Psoas muscle (tissue), 8 donors: ENCODE results near the gene E2F1. TPM values are rescaled to one million over a fixed set of nuclear protein-coding genes. Genes with fewer than 3 reads are reported as not detected.
A peak's percentile ranks its signal among the peaks of the same experiment; 100 is the strongest.

Experiments used
- ATAC-seq, 4 donors: fragments of 200-7000 bp; cut with Tn5 transposase; one replicate each; pipeline ENCODE4 v1.9.1; 2020; ENCODE audit warnings: moderate library complexity in 3 of 4, mild to moderate bottlenecking in 2 of 4
- DNase-seq, 2 donors: peaks; one replicate each; pipeline ENCODE4 v3.0.0-alpha.2; 2020
- H3K27ac ChIP-seq: fragments of 200-600 bp; one replicate; pipeline ENCODE4 v1.8.0; 2022
- H3K27me3 ChIP-seq, 3 donors: fragments of 200-600 bp in 1 of 3; one replicate each; pipeline versions ENCODE4 v1.6.1 to v1.8.0; 2013 to 2022; ENCODE audit warnings: low read length in 2 of 3, mild to moderate bottlenecking in 2 of 3, moderate library complexity in 1 of 3; ENCODE audit not compliant: insufficient read depth in 3 of 3
- H3K36me3 ChIP-seq, 2 donors: fragments of 200-600 bp in 1 of 2; one replicate each; pipeline versions ENCODE4 v1.6.1 to v1.8.0; 2013 to 2022; ENCODE audit warnings: low read depth in 1 of 2, mild to moderate bottlenecking in 1 of 2, moderate library complexity in 1 of 2; ENCODE audit not compliant: insufficient read depth in 1 of 2
- H3K4me1 ChIP-seq: fragments of 200-600 bp; one replicate; pipeline ENCODE4 v1.8.0; 2022
- H3K4me3 ChIP-seq: fragments of 200-600 bp; one replicate; pipeline ENCODE4 v1.8.0; 2022; ENCODE audit warnings: mild to moderate bottlenecking
- H3K9me3 ChIP-seq: fragments of 200-600 bp; one replicate; pipeline ENCODE4 v1.8.0; 2022
- WGBS, 3 donors: extraction: QIAGEN DNeasy Blood & Tissue Kit; methylation state at CpG; one replicate each; pipeline versions ENCODE4 v1.1.6 to v1.1.7; 2013; 5-methylcytosine and 5-hydroxymethylcytosine counted together
- intact Hi-C, 2 donors: fragments of 100-400 bp; cut with DNase I; formaldehyde crosslinking; loops; one replicate each; pipeline versions ENCODE4 v1.11.0 to v1.14.2; 2022
- polyA plus RNA-seq, 3 donors: library from polyadenylated mRNA; stranded (reverse); fragments of 200-250 nt; gene quantifications; one replicate each; pipeline ENCODE4 v1.2.3, GENCODE V29; 2013
- total RNA-seq, 4 donors: library from RNA; stranded (reverse); fragmentation: NEBNext Ultra II Directional in 2 of 4; extraction: Animal tissue kit (Norgen Biotek cat#: 25700) in 2 of 4; gene quantifications; one replicate each; pipeline versions ENCODE4 v1.2.1 to v1.2.4, GENCODE V29; 2021 to 2023
- TF ChIP-seq, protein P1 (sequence below): fragments of 200-600 bp; IDR thresholded peaks from one replicate; pipeline ENCODE4 v1.8.0; 2022; ENCODE audit warnings: antibody characterized with exemption
- donor health status: healthy with polysubstance abuse.
- donor health status: DM: no; HTN: no; CAD: no; lungs with moderate emphysema.
- donor health status: Bipolar disorder and iron deficiency.
- donor health status: healthy.
- donor health status: DM: yes; HTN: yes; CAD: no.
- donor health status: DM: no; HTN: no; CAD: no.
- donor health status: DM: no; HTN: no; CAD: no.
- donor health status: DM: yes; HTN: yes; CAD: no.

Gene E2F1
- total and polyA plus RNA-seq, 7 donors = 0.73 to 6.5 (median 0.84) TPM

DNA sequence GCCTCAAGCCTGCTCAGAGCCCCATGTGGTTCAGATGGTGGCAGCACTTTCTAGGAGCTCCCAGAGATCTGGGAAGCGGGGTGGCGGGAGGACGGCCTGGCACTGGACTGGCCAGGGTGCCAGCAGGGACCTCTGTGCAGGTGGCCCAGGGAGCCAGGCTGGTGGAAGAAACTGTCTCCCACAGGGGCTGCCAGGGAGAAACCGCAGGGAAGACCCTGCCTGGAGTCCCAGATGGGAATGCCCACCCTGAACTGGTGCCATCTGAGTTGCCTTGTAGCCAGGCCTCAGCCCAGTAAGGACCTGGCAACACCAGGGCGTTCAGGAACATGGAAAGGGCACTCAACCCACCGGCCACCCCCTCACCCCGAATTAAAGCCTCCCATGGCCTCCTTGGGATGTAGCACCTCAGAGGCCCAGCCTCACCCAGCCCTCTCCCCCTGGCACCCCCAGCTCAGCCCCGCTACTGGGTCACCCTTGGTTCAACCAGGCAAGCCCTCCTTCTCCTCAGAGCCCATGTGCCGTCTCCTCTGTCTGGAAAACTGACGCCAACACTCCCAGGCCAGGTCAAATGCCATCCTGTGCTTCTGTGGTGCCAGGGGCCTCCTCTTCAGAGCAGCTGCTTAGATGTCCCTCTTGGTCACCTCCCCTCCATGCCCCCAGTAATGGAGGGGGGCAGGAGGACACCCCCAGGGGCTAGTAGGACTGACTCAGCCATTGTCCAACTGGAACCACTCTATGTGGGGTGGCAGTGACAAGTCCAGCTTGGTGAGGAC, 30.0 kb downstream of the E2F1 start:
- Histone ChIP-seq H3K9me3 (no peaks in the 10 kb centered on the region), H3K27ac (no peak overlapping the region), H3K36me3 (peaks cover 0 to 56% of the 10 kb centered on the region in 2 donors), H3K4me3 (no peak overlapping the region), H3K27me3 (no peaks in the 10 kb centered on the region), H3K4me1 (peaks cover 3% of the 10 kb centered on the region)
- DNase-seq = no peak
- TF ChIP-seq, protein P1, sequence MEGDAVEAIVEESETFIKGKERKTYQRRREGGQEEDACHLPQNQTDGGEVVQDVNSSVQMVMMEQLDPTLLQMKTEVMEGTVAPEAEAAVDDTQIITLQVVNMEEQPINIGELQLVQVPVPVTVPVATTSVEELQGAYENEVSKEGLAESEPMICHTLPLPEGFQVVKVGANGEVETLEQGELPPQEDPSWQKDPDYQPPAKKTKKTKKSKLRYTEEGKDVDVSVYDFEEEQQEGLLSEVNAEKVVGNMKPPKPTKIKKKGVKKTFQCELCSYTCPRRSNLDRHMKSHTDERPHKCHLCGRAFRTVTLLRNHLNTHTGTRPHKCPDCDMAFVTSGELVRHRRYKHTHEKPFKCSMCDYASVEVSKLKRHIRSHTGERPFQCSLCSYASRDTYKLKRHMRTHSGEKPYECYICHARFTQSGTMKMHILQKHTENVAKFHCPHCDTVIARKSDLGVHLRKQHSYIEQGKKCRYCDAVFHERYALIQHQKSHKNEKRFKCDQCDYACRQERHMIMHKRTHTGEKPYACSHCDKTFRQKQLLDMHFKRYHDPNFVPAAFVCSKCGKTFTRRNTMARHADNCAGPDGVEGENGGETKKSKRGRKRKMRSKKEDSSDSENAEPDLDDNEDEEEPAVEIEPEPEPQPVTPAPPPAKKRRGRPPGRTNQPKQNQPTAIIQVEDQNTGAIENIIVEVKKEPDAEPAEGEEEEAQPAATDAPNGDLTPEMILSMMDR = no peak
- no peak for ATAC-seq
- intact Hi-C loops = no loop called here
- whole genome bisulfite sequencing, 3 donors = 89 to 94% (median 91%) methylated on average over 9 to 10 of the region's 10 CpGs

DNA sequence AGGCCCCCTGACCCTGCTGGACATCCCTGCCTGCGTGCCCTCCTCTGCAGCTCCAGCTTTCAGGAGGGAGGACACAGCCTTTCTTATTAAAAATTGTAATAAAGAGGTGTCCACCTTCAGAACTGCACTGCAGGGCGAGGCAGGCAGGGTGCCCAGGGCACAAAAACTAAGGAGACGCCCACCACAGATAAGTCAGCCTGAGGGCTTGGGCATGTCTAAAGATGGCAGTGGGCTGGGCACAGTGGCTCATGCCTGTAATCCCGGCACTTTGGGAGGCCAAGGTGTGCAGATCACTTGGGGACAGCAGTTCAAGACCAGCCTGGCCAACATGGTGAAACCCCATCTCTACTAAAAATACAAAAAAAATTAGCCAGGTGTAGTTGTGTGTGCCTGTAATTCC, 31.0 kb downstream of the E2F1 start:
- no peaks in the 10 kb centered on the region for H3K9me3 ChIP-seq
- no peak overlapping the region for H3K4me3 ChIP-seq
- ATAC-seq = no peak
- DNase-seq = no peak
- peaks cover 0 to 47% of the 10 kb centered on the region in 2 donors for H3K36me3 ChIP-seq
- TF ChIP-seq, protein P1 = no peak
- intact Hi-C loops = no loop called here
- 73 to 81% (median 74%) methylated on average over 4 of the region's 4 CpGs for WGBS, 3 donors
- no peak overlapping the region for H3K27ac ChIP-seq
- H3K4me1 ChIP-seq = peaks cover 4% of the 10 kb centered on the region
- no peaks in the 10 kb centered on the region for H3K27me3 ChIP-seq

DNA sequence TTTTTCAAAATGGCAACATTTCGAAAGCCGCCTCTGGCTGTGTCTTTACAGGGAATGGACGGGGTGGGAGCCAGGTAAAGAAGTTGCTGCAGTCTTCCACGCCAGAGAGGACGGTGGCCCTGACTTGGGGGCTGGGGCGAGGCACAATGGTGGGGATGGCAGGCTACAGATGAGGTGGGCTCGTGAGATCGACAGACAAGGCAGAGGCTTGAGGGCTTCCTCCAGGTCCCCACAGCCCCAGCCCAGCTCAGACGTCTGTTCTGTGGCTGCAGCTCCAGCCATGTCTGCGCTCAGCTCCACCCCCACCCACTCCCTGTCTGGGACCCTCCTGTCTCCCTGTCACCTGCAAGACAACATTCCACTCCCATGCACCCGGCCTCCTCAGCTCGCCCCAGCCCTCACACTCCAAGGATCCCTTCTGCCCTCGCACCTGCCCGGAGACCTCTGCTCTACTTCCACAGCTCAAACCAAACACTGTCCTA, 31.5 kb downstream of the E2F1 start:
- no peak for DNase-seq
- intact Hi-C loops = loop anchor here (5.0 kb wide), 2 partner anchors 192 to 197 kb away; no protein-coding TSS in a partner anchor

DNA sequence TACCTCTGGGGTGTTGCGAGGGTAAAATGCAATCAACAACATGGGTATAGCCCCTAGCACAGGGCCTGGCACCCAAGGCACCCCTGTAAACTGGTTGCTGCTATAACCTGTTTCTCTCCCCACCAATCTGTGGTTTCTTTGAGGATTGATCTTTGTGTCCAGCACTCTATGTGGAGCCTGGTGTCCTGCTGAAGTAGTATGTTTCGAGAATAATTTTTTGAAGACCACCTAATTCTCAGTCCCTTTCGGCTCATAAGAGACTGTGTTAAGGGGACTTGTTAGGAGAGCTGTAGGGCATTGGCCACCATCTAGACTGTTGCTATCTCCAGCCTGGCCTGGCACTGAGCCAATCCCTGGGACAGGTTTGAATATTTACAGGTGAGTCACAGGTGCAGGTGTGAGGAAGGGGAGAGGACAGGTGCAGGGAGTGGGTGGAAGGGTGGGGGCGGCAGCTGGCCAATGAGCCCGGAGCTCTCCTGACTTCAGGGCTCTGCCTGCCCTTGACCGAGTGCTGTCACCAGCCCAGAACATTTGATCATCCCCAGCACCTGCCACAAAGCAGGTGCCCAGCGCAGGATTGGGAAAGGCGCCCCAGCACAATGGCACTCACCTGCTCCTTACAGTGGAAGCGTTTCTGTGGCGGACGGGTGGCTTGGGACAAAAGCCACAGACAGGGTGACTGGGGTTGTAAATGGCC, 32.1 kb downstream of the E2F1 start:
- Histone ChIP-seq H3K9me3 (no peaks in the 10 kb centered on the region), H3K27me3 (no peaks in the 10 kb centered on the region), H3K36me3 (peaks cover 0 to 36% of the 10 kb centered on the region in 2 donors), H3K4me3 (no peak overlapping the region), H3K4me1 (peaks cover 14% of the 10 kb centered on the region), H3K27ac (no peak overlapping the region)
- TF ChIP-seq, protein P1 = no peak
- WGBS, 3 donors = 48 to 73% (median 57%) methylated on average over 11 of the region's 11 CpGs
- ATAC-seq (peak; percentile 6 to 35 (median 18)), DNase-seq (no peak)
- intact Hi-C loops = loop anchor here (5.0 kb wide), 2 partner anchors 192 to 197 kb away; no protein-coding TSS in a partner anchor

More for the DNA sequence above, 31.5 kb downstream of the E2F1 start:
- Histone ChIP-seq H3K4me3 (no peak overlapping the region), H3K9me3 (no peaks in the 10 kb centered on the region), H3K27ac (no peak overlapping the region), H3K27me3 (no peaks in the 10 kb centered on the region), H3K36me3 (peaks cover 0 to 42% of the 10 kb centered on the region in 2 donors), H3K4me1 (peaks cover 7% of the 10 kb centered on the region)
- ATAC-seq = no peak
- 69 to 87% (median 73%) methylated on average over 12 to 14 of the region's 14 CpGs for WGBS, 3 donors
- TF ChIP-seq, protein P1 = no peak
